AG04450 (cell line): ENCODE results near the gene DARS2. TPM values are rescaled to one million over a fixed set of nuclear protein-coding genes. Genes with fewer than 3 reads are reported as not detected.
"Not testable (repeated sequence)": the region's sequence is repeated elsewhere in the genome, so short reads cannot be mapped to it uniquely, and the experiment has no call there.

ENCODE experiments used
- CTCF ChIA-PET: fragments of 300-600, 350-600 bp; formaldehyde crosslinking; extraction: SDS; loops from one replicate; lab custom pipeline; 2022; ENCODE audit warnings: antibody characterized with exemption, inconsistent platforms; lab: Charles Lee
- POLR2A ChIA-PET: fragments of 350-600 bp; formaldehyde crosslinking; extraction: SDS; loops from one replicate; lab custom pipeline; 2021; ENCODE audit warnings: antibody characterized with exemption, inconsistent platforms; lab: Yijun Ruan, JAX
- DNase-seq: peaks from one replicate; pipeline ENCODE4 v3.0.0-alpha.2; 2011; ENCODE audit warnings: low read depth, low spot score
- H3K27ac ChIP-seq: one replicate; pipeline ENCODE4 v1.5.1; 2012; ENCODE audit warnings: low read depth, low read length, control low read depth
- H3K27me3 ChIP-seq: one replicate; pipeline ENCODE4 v1.6.0; 2012; ENCODE audit warnings: low read length; ENCODE audit not compliant: control insufficient read depth, insufficient read depth
- H3K4me3 ChIP-seq: 2 replicates; pipeline ENCODE4 v1.5.1; 2011; ENCODE audit warnings: mild to moderate bottlenecking, low read depth, low read length, control low read depth
- H3K9me3 ChIP-seq: 2 replicates; pipeline ENCODE4 v1.5.1; 2012; ENCODE audit warnings: low read length; ENCODE audit not compliant: control insufficient read depth, insufficient read depth
- polyA plus RNA-seq: library from polyadenylated mRNA; depleted of rRNA; stranded (reverse); fragments of >200 nt; gene quantifications from 2 replicates; pipeline ENCODE4 v1.2.3, GENCODE V29; 2011
- TF ChIP-seq, protein P1 (sequence below): IDR thresholded peaks from 2 replicates; pipeline ENCODE4 v1.5.1; 2011; ENCODE audit warnings: low read depth, low read length, control low read depth, inconsistent platforms

DARS2 gene
- polyA plus RNA-seq, 1 experiment: 25.1 TPM

DNA sequence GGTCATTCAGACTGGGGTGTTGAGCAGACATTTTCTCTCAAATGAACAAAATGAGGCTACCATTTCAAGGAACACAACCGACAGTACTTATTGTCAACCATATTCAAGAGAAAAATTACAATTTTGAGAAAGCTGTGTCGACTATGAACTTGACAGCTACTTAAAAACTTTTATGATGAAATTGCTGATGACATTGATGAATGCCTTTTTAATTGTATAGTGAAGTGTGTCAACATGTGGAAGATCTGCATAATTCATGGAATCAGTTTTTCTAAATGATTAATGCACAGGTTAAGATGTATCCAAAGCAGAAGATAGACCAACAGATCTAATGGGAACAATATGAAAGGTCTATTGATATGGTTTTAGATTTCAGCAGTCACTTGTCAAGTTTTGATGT lies 34.6 kb upstream of the DARS2 start:
- TF ChIP-seq, protein P1, sequence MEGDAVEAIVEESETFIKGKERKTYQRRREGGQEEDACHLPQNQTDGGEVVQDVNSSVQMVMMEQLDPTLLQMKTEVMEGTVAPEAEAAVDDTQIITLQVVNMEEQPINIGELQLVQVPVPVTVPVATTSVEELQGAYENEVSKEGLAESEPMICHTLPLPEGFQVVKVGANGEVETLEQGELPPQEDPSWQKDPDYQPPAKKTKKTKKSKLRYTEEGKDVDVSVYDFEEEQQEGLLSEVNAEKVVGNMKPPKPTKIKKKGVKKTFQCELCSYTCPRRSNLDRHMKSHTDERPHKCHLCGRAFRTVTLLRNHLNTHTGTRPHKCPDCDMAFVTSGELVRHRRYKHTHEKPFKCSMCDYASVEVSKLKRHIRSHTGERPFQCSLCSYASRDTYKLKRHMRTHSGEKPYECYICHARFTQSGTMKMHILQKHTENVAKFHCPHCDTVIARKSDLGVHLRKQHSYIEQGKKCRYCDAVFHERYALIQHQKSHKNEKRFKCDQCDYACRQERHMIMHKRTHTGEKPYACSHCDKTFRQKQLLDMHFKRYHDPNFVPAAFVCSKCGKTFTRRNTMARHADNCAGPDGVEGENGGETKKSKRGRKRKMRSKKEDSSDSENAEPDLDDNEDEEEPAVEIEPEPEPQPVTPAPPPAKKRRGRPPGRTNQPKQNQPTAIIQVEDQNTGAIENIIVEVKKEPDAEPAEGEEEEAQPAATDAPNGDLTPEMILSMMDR: no peak
- CTCF ChIA-PET: interaction anchor here (0.6 to 0.7 kb wide), 2 partner anchors 23 to 42 kb away, joined by 3 read pairs; no protein-coding TSS in a partner anchor
- DNase-seq: no peak

DNA sequence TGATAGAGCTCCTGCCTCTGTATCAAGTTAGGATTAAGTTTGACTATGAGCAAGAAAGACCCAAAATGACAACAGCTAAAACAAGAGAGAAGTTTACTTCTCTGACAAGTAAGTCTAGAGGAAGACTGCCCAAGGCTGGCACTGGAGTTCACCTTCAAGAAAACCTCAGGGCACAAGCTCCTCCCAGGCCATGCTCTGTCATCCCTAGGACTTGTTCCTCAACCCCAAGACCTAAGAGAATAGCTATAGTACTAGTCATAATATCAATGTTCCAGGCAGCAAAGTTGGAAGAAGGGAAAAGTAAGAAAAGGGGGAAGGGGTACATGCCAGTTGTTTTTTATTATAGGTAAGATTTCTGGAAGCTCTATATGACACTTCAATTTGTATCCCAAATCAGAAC lies 26.4 kb upstream of the DARS2 start:
- no peak overlapping the region for H3K4me3 ChIP-seq
- no peaks in the 10 kb centered on the region for H3K27me3 ChIP-seq
- no peak for DNase-seq
- H3K27ac ChIP-seq: no peak overlapping the region
- CTCF ChIA-PET: no interaction called here
- TF ChIP-seq, protein P1: no peak
- no peaks in the 10 kb centered on the region for H3K9me3 ChIP-seq
- POLR2A ChIA-PET: no interaction called here

More for the DNA sequence above, 34.6 kb upstream of the DARS2 start:
- POLR2A ChIA-PET: no interaction called here
- Histone ChIP-seq H3K9me3 (no peaks in the 10 kb centered on the region), H3K27me3 (no peaks in the 10 kb centered on the region), H3K27ac (no peak overlapping the region), H3K4me3 (no peak overlapping the region)

DNA sequence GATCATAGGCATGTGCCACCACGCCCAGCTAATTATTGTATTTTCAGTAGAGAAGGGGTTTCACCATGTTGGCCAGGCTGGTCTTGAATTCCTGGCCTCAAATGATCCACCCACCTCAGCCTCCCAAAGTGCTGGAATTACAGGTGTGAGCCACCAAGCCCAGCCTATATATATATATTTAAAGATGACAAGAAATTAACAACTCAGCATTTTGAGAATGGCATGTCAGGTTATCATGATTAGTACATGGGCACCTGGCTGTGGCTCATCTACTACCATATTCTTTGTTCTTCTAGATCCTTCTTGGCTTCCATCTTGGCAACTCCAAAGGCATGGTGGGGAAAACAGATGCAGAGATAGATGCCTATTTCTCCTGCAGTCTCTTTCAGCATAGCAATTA lies 24.5 kb upstream of the DARS2 start:
- H3K9me3 ChIP-seq, H3K4me3 ChIP-seq, H3K27ac ChIP-seq, DNase-seq, H3K27me3 ChIP-seq, POLR2A ChIA-PET, CTCF ChIA-PET: not testable (repeated sequence)

DNA sequence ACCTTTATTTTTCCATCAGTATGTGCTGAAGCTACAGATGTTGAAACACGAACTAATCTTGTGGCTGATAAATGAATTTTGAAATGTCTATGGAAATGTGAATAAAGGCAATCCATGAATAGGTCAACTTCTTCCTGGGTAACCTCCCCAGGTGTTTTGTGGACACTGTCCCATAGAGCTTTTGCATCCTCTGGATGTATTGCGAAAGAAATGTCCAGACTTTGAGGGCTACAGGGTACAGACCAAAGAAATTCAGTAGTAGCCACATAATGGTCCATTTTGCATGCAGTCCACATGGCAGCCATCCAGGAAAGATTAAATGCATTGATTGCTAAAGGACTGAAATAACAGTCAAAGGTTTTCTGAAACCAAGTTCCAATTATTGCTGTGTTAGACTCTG lies 21.5 kb upstream of the DARS2 start:
- Histone ChIP-seq H3K4me3 (no peak overlapping the region), H3K9me3 (no peaks in the 10 kb centered on the region), H3K27me3 (no peaks in the 10 kb centered on the region), H3K27ac (no peak overlapping the region)
- POLR2A ChIA-PET: no interaction called here
- CTCF ChIA-PET: no interaction called here
- TF ChIP-seq, protein P1: no peak
- no peak for DNase-seq

DNA sequence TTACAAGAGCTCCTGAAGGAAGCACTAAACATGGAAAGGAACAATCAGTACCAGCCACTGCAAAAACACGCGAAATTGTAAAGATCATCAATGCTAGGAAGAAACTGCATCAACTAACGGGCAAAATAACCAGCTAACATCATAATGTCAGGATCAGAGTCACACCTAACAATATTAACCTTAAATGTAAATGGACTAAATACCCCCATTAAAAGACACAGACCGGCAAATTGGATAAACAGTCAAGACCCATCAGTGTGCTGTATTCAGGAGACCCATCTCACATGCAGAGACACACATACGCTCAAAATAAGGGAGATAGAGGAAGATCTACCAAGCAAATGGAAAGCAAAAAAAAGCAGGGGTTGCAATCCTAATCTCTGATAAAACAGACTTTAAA lies 10.8 kb upstream of the DARS2 start:
- DNase-seq, H3K9me3 ChIP-seq, H3K27me3 ChIP-seq, CTCF ChIA-PET, H3K4me3 ChIP-seq, H3K27ac ChIP-seq, POLR2A ChIA-PET: not testable (repeated sequence)

DNA sequence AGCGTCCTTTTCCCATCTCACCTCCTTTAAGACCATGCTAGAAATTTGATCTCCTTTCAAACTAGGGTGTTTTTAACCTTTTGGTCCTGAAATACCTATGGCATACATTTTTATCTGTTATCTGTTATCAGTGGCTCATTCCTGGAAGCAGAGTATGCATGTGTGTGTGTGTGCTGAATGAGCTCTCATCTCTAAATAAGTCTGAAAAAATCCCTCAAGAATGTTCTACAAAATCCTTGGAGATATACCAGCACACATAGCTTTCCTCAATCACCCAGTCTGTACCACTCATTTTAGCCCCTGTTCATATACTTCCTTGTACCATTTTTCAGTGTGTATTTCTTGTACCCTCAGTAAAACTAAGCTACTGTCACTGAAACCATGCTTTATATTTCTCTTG lies 6.0 kb upstream of the DARS2 start:
- POLR2A ChIA-PET: no interaction called here
- DNase-seq: no peak
- CTCF ChIA-PET: interaction anchor here (0.6 kb wide), 1 partner anchor 16 kb away, joined by 3 read pairs; no protein-coding TSS in a partner anchor

More for the DNA sequence above, 6.0 kb upstream of the DARS2 start:
- no peaks in the 10 kb centered on the region for H3K27me3 ChIP-seq
- no peak overlapping the region for H3K4me3 ChIP-seq
- no peaks in the 10 kb centered on the region for H3K9me3 ChIP-seq
- TF ChIP-seq, protein P1: no peak
- no peak overlapping the region for H3K27ac ChIP-seq
